Keratinocyte (primary cell): ENCODE data around the gene XIRP1. TPM values are rescaled to one million over a fixed set of nuclear protein-coding genes. Genes with fewer than 3 reads are reported as not detected.

Source experiments
- DNase-seq: peaks from one replicate; pipeline ENCODE4 v3.0.0-alpha.2; 2011; ENCODE audit warnings: low read depth, missing footprints, low spot score
- FAIRE-seq: peaks from 2 replicates; lab custom pipeline; 2011; peaks lifted over from hg19 to GRCh38; lab: Jason Lieb, UNC
- H2AFZ ChIP-seq: 2 replicates; pipeline ENCODE4 v1.6.0; 2012; ENCODE audit warnings: low read length, control low read depth, inconsistent platforms; ENCODE audit not compliant: control insufficient read depth
- H3K27ac ChIP-seq: 2 replicates; pipeline ENCODE4 v1.5.1; 2011; ENCODE audit warnings: low read length; ENCODE audit not compliant: control insufficient read depth, insufficient read depth
- H3K27me3 ChIP-seq: 3 replicates; pipeline ENCODE4 v1.6.0; 2011; ENCODE audit warnings: low read length; ENCODE audit not compliant: control insufficient read depth, insufficient read depth; ENCODE audit errors: extremely low read depth
- H3K36me3 ChIP-seq, 2 experiments: 2 replicates in 1 of 2; 3 replicates in 1 of 2; pipeline ENCODE4 v1.5.1; 2011; ENCODE audit warnings: low read length in 2 of 2, mild to moderate bottlenecking in 1 of 2; ENCODE audit not compliant: control insufficient read depth in 2 of 2, insufficient read depth in 2 of 2; ENCODE audit errors: extremely low read depth in 1 of 2
- H3K4me1 ChIP-seq: 3 replicates; pipeline ENCODE4 v1.5.1; 2011; ENCODE audit warnings: low read length; ENCODE audit not compliant: control insufficient read depth, insufficient read depth; ENCODE audit errors: extremely low read depth
- H3K4me2 ChIP-seq: 3 replicates; pipeline ENCODE4 v1.6.0; 2011; ENCODE audit warnings: low read depth, low read length; ENCODE audit not compliant: control insufficient read depth, insufficient read depth; ENCODE audit errors: extremely low read depth
- H3K4me3 ChIP-seq, 3 experiments: fragments of 200-600 bp in 1 of 3; sonication (generic) in 1 of 3; 2 replicates in 2 of 3; 3 replicates in 1 of 3; pipeline ENCODE4 v1.5.1; 2011 to 2016; ENCODE audit warnings: low read length in 3 of 3, mild to moderate bottlenecking in 3 of 3, control low read depth in 2 of 3, inconsistent platforms in 1 of 3, low read depth in 1 of 3, mixed read lengths in 1 of 3, mixed run types in 1 of 3, moderate library complexity in 1 of 3; ENCODE audit not compliant: control insufficient read depth in 2 of 3, insufficient read depth in 2 of 3; ENCODE audit errors: extremely low read depth in 1 of 3
- H3K79me2 ChIP-seq: 2 replicates; pipeline ENCODE4 v1.6.0; 2012; ENCODE audit warnings: low read length; ENCODE audit not compliant: control insufficient read depth, insufficient read depth
- H3K9ac ChIP-seq: 3 replicates; pipeline ENCODE4 v1.6.0; 2011; ENCODE audit warnings: low read length; ENCODE audit not compliant: control insufficient read depth, insufficient read depth; ENCODE audit errors: extremely low read depth
- H3K9me1 ChIP-seq: 3 replicates; pipeline ENCODE4 v1.6.0; 2011; ENCODE audit warnings: low read length; ENCODE audit not compliant: control insufficient read depth, insufficient read depth; ENCODE audit errors: extremely low read depth
- H3K9me3 ChIP-seq: 2 replicates; pipeline ENCODE4 v1.5.1; 2012; ENCODE audit warnings: low read depth, low read length; ENCODE audit not compliant: control insufficient read depth
- H4K20me1 ChIP-seq: 3 replicates; pipeline ENCODE4 v1.6.0; 2011; ENCODE audit warnings: low read length; ENCODE audit not compliant: control insufficient read depth, insufficient read depth; ENCODE audit errors: extremely low read depth
- EZH2 ChIP-seq: IDR thresholded peaks from one replicate; pipeline ENCODE4 v1.6.1; 2012; ENCODE audit warnings: inconsistent platforms, mild to moderate bottlenecking, low read length, moderate library complexity
- dilution Hi-C: fragments of 300-500 bp; cut with MboI; formaldehyde crosslinking; loops from one replicate; pipeline ENCODE4 v1.7.0; 2020; ENCODE audit warnings: low sequenced_read_pairs; ENCODE audit not compliant: extremely low pct_ligation_motif_present
- polyA plus RNA-seq, 5 experiments: library from polyadenylated mRNA; depleted of rRNA in 3 of 5; stranded (reverse) in 3 of 5; stranded (forward) in 1 of 5; unstranded in 1 of 5; fragments of >200 nt; gene quantifications; 1 replicate in 1 of 5; 2 replicates in 3 of 5; 3 replicates in 1 of 5; pipeline versions ENCODE4 v1.2.1 to v1.2.3, GENCODE V29; 2011 to 2012; ENCODE audit warnings: missing spikeins in 2 of 5, low read depth in 1 of 5, low replicate concordance in 1 of 5
- TF ChIP-seq, protein P1 (sequence below), 3 experiments: IDR thresholded peaks in 1 of 3; conservative IDR thresholded peaks in 1 of 3; optimal IDR thresholded peaks in 1 of 3; 2 replicates in 2 of 3; 3 replicates in 1 of 3; pipeline versions ENCODE3 to v1.5.1; 2011; ENCODE audit warnings: low read length in 3 of 3, mild to moderate bottlenecking in 3 of 3, moderate library complexity in 2 of 3, control low read depth in 1 of 3, inconsistent platforms in 1 of 3; ENCODE audit not compliant: insufficient read depth in 2 of 3; ENCODE audit errors: extremely low read depth in 1 of 3

The XIRP1 gene
- polyA plus RNA-seq, 1 donor (not counting 4 experiments of a cell fraction or from before 2014, with no cell fraction given), result not detected

DNA sequence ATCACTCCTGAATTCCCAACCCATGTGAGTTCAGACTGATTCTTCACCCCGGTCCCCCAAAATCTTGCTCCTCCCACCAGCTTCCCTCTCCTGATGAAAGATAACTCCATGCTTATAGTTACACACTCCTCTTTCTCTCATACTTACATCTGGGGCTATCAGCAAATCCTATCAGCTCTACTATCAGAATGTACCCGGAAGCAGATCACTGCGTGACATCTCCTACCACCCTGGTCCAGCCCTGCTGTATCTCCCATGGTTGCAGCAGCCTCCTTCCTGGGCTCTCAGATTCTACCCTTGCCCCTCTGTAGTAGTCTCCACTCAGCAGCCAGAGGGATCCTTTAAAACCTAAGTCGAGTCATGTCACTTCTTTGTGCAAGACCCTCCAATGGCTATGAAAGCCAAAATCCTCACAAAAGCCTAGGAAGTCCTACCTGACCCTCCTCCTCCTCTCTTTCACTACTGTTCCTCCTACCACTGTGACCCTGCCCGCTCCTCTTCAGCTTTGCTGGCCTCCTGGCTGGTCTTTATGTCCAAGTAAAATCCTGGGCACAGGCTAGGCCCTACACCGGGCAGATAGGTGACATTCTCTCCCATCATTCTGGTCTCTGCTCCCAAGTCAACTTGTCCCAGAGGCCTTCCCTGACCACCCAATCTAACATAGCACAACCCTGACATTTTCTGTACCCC is 16.2 kb downstream of the XIRP1 start:
- no peaks in the 10 kb centered on the region for H3K27me3 ChIP-seq
- dilution Hi-C loops, result no loop called here
- no peak overlapping the region for H3K9ac ChIP-seq
- TF ChIP-seq, protein P1, sequence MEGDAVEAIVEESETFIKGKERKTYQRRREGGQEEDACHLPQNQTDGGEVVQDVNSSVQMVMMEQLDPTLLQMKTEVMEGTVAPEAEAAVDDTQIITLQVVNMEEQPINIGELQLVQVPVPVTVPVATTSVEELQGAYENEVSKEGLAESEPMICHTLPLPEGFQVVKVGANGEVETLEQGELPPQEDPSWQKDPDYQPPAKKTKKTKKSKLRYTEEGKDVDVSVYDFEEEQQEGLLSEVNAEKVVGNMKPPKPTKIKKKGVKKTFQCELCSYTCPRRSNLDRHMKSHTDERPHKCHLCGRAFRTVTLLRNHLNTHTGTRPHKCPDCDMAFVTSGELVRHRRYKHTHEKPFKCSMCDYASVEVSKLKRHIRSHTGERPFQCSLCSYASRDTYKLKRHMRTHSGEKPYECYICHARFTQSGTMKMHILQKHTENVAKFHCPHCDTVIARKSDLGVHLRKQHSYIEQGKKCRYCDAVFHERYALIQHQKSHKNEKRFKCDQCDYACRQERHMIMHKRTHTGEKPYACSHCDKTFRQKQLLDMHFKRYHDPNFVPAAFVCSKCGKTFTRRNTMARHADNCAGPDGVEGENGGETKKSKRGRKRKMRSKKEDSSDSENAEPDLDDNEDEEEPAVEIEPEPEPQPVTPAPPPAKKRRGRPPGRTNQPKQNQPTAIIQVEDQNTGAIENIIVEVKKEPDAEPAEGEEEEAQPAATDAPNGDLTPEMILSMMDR (optimal IDR thresholded peaks at IDR 0.05 in 1 of 3, IDR thresholded peaks at IDR 0.05 in 1 of 3, conservative IDR thresholded peaks at IDR 0.05 in 1 of 3; ENCODE audit: extremely low read depth in 1 of 3, insufficient read depth in 2 of 3, low read length in 3 of 3), result no peak
- TF ChIP-seq EZH2, result no peak
- peaks cover 22% of the 10 kb centered on the region for H3K4me1 ChIP-seq
- H3K27ac ChIP-seq, result no peak overlapping the region
- no peaks in the 10 kb centered on the region for H3K36me3 ChIP-seq
- no peaks in the 10 kb centered on the region for H3K79me2 ChIP-seq
- no peak overlapping the region for H2AFZ ChIP-seq
- no peak for FAIRE-seq
- no peaks in the 10 kb centered on the region for H3K9me1 ChIP-seq
- no peaks in the 10 kb centered on the region for H4K20me1 ChIP-seq
- no peak overlapping the region for H3K4me2 ChIP-seq
- no peak overlapping the region for H3K4me3 ChIP-seq
- no peak for DNase-seq
- H3K9me3 ChIP-seq, result no peaks in the 10 kb centered on the region

DNA sequence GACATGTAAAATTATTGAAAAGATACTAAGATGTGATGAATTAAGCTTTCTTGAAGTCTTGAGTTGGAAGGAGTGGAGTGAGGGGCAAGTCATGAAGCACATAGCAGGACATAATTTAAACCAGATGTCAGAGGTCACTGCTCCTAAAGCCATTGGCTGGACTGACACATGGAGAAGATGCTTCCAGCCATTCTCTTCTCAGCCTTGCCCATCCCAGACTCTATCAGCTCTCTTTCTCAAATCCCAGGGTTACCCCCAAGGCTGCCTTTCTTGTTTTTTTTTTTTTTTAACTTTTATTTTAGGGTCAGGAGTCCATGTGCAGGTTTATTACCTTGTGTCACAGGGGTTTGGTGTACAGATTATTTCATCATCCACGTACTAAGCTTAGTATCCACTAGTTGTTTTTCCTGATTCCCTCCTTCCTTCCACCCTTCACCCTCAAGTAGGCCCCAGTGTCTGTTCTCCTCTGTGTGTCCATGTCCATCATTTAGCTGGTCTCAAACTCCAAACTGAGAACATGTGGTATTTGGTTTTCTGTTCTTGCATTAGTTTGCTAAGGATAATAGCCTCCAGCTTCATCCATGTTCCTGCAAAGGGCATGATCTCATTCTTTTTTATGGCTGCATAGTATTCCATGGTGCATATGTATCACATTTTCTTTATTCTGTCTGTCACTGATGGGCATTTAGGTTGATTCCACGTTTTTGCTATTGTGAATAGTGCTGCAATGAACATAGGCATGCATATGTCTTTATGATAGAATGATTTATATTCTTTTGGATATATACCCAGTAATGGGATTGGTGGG is 18.9 kb downstream of the XIRP1 start:
- H3K4me3 ChIP-seq, result no peak overlapping the region
- dilution Hi-C loops, result no loop called here
- no peak overlapping the region for H3K9ac ChIP-seq
- no peak overlapping the region for H3K27ac ChIP-seq
- peaks cover 10% of the 10 kb centered on the region for H3K4me1 ChIP-seq
- no peaks in the 10 kb centered on the region for H3K27me3 ChIP-seq
- no peak overlapping the region for H3K4me2 ChIP-seq
- H2AFZ ChIP-seq, result no peak overlapping the region
- FAIRE-seq (no peak), DNase-seq (no peak)
- H3K9me1 ChIP-seq, result no peaks in the 10 kb centered on the region
- no peaks in the 10 kb centered on the region for H4K20me1 ChIP-seq
- no peaks in the 10 kb centered on the region for H3K9me3 ChIP-seq
- H3K79me2 ChIP-seq, result no peaks in the 10 kb centered on the region
- no peaks in the 10 kb centered on the region for H3K36me3 ChIP-seq
- TF ChIP-seq, protein P1 (optimal IDR thresholded peaks at IDR 0.05 in 1 of 3, IDR thresholded peaks at IDR 0.05 in 1 of 3, conservative IDR thresholded peaks at IDR 0.05 in 1 of 3; ENCODE audit: extremely low read depth in 1 of 3, insufficient read depth in 2 of 3, low read length in 3 of 3), result no peak
- no peak for TF ChIP-seq EZH2
